Liver (tissue), 9 donors: ENCODE measurements around the gene FAM136A. TPM values are rescaled to one million over a fixed set of nuclear protein-coding genes. Genes with fewer than 3 reads are reported as not detected.
A peak's percentile ranks its signal among the peaks of the same experiment; 100 is the strongest.

Experiments used
- DNase-seq: peaks from one replicate; pipeline ENCODE4 v3.0.0-alpha.2; 2017; ENCODE audit warnings: low spot score
- H3K27ac ChIP-seq, 2 donors: one replicate each; pipeline ENCODE4 v1.7.0; 2013; ENCODE audit warnings: inconsistent platforms in 2 of 2, low read length in 2 of 2, control low read depth in 1 of 2, low read depth in 1 of 2, mild to moderate bottlenecking in 1 of 2
- H3K27me3 ChIP-seq, 4 donors: one replicate each; pipeline versions ENCODE4 v1.6.1 to v1.7.0; 2013; ENCODE audit warnings: low read length in 3 of 4, inconsistent platforms in 1 of 4, mild to moderate bottlenecking in 1 of 4, moderate library complexity in 1 of 4; ENCODE audit not compliant: control insufficient read depth in 4 of 4, insufficient read depth in 4 of 4
- H3K36me3 ChIP-seq, 4 donors: one replicate each; pipeline versions ENCODE4 v1.6.1 to v1.7.0; 2013; ENCODE audit warnings: low read length in 3 of 4, mild to moderate bottlenecking in 3 of 4, low read depth in 1 of 4, moderate library complexity in 1 of 4; ENCODE audit not compliant: control insufficient read depth in 4 of 4, insufficient read depth in 3 of 4
- H3K4me1 ChIP-seq, 4 donors: one replicate each; pipeline versions ENCODE4 v1.6.1 to v1.7.0; 2013; ENCODE audit warnings: low read length in 3 of 4, mild to moderate bottlenecking in 3 of 4, moderate library complexity in 1 of 4; ENCODE audit not compliant: control insufficient read depth in 4 of 4, insufficient read depth in 4 of 4
- H3K4me3 ChIP-seq, 3 donors: one replicate each; pipeline versions ENCODE4 v1.6.1 to v1.7.0; 2013; ENCODE audit warnings: low read length in 3 of 3, control low read depth in 1 of 3, low read depth in 1 of 3, mild to moderate bottlenecking in 1 of 3
- H3K9ac ChIP-seq, 2 donors: one replicate each; pipeline ENCODE4 v1.7.0; 2013; ENCODE audit warnings: low read length in 2 of 2, mild to moderate bottlenecking in 2 of 2, moderate library complexity in 2 of 2, control low read depth in 1 of 2, low read depth in 1 of 2
- H3K9me3 ChIP-seq, 4 donors: one replicate each; pipeline versions ENCODE4 v1.6.1 to v1.7.0; 2013; ENCODE audit warnings: low read length in 3 of 4; ENCODE audit not compliant: control insufficient read depth in 4 of 4
- EGR1 ChIP-seq, 2 donors: IDR thresholded peaks; 2 replicates each; pipeline ENCODE4 v1.6.1; 2016 to 2018; ENCODE audit warnings: antibody characterized with exemption in 2 of 2, low read depth in 2 of 2
- FOXA1 ChIP-seq: IDR thresholded peaks from 2 replicates; pipeline ENCODE4 v1.6.1; 2016; ENCODE audit warnings: antibody characterized with exemption
- GABPA ChIP-seq, 2 donors: IDR thresholded peaks in 1 of 2; conservative IDR thresholded peaks in 1 of 2; 2 replicates each; pipeline ENCODE4 v1.6.1; 2016; ENCODE audit warnings: antibody characterized with exemption in 2 of 2, mild to moderate bottlenecking in 1 of 2, moderate library complexity in 1 of 2
- HNF4A ChIP-seq, 2 donors: conservative IDR thresholded peaks; 2 replicates each; pipeline ENCODE4 v1.6.1; 2016; ENCODE audit warnings: antibody characterized with exemption in 2 of 2, mild to moderate bottlenecking in 2 of 2
- HNF4G ChIP-seq: IDR thresholded peaks from 2 replicates; pipeline ENCODE4 v1.6.1; 2016; ENCODE audit warnings: antibody characterized with exemption
- JUND ChIP-seq, 2 donors: IDR thresholded peaks; 2 replicates each; pipeline ENCODE4 v1.6.1; 2016; ENCODE audit warnings: antibody characterized with exemption in 2 of 2
- MAX ChIP-seq: IDR thresholded peaks from 2 replicates; pipeline ENCODE4 v1.6.1; 2016; ENCODE audit warnings: antibody characterized with exemption
- NR2F2 ChIP-seq: IDR thresholded peaks from 2 replicates; pipeline ENCODE4 v1.6.1; 2016; ENCODE audit warnings: antibody characterized with exemption
- RXRA ChIP-seq, 2 donors: IDR thresholded peaks; 2 replicates each; pipeline ENCODE4 v1.6.1; 2017 to 2018; ENCODE audit warnings: antibody characterized with exemption in 2 of 2, mild to moderate bottlenecking in 1 of 2
- SP1 ChIP-seq: IDR thresholded peaks from 2 replicates; pipeline ENCODE4 v1.6.1; 2018; ENCODE audit warnings: antibody characterized with exemption, mild to moderate bottlenecking
- TAF1 ChIP-seq: conservative IDR thresholded peaks from 2 replicates; pipeline ENCODE4 v1.6.1; 2016; ENCODE audit warnings: antibody characterized with exemption, mild to moderate bottlenecking
- YY1 ChIP-seq: IDR thresholded peaks from 2 replicates; pipeline ENCODE4 v1.6.1; 2016; ENCODE audit warnings: antibody characterized with exemption, mild to moderate bottlenecking
- ZBTB33 ChIP-seq: IDR thresholded peaks from 2 replicates; pipeline ENCODE4 v1.6.1; 2016; ENCODE audit warnings: antibody characterized with exemption
- WGBS: extraction: QIAGEN DNeasy Blood & Tissue Kit; methylation state at CpG from one replicate; pipeline ENCODE4 v1.1.7; 2013; 5-methylcytosine and 5-hydroxymethylcytosine counted together
- polyA plus RNA-seq, 2 donors: library from polyadenylated mRNA; stranded (reverse) in 1 of 2; unstranded in 1 of 2; fragments of 200-250 nt in 1 of 2; fragments of >200 nt in 1 of 2; fragmentation: Nextera tagmentation in 1 of 2; extraction: Ambion mirVana in 1 of 2; gene quantifications; one replicate each; pipeline versions ENCODE4 v1.2.1 to v1.2.3, GENCODE V29; 2013 to 2015
- total RNA-seq, 2 donors: library from RNA; depleted of rRNA; stranded (reverse); fragments of >200 nt; gene quantifications; one replicate each; pipeline ENCODE4 v1.2.3, GENCODE V29; 2014
- TF ChIP-seq, protein P1 (sequence below): fragments of 150-350 bp; IDR thresholded peaks from 2 replicates; pipeline ENCODE4 v1.5.1; 2017; ENCODE audit warnings: improper control_type of control experiment, low read depth, low read length; ENCODE audit not compliant: missing input control
- TF ChIP-seq, protein P2 (sequence below): IDR thresholded peaks from 2 replicates; pipeline ENCODE4 v1.6.1; 2016; ENCODE audit warnings: antibody characterized with exemption, mild to moderate bottlenecking
- donor health status: healthy.
- donor health status: healthy.
- donor health status: healthy.
- donor health status: healthy.
- donor health status: healthy.

FAM136A gene
- total and polyA plus RNA-seq, 4 donors, result 20.9 to 35.8 (median 24.2) TPM

DNA sequence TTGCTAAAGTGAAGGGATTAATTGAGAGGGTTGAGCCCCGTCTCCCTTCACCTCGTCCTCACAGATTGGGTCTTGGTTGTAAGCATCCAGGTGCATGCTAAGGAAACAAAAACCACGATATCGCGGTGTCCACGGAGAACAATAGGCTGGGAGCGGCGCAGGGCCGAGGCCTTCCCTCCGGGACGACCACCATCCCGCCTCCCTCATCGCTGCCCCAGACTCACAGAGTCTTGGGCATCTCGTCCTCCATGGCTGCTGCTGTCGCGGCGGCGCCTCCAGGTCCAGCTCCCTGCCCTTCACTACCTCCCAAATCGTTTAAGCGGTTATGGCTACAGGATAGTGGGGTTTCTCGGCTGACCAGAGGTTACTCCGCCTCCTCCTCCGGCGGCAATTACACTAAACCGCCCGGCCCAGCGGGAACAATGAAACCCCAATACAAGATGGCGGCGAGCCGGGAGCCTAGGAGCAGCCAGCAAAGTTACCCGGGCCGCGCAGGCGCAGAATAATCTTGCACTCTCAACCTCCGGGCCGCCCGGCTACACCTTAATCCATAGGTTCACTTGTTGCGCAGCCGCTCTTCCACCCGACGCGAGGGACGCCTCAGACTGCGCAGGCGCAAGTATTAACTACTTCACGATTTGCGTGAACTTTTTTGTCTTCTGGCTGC, 53.6 kb downstream of the FAM136A start, which contains the start of gene TIA1:
TIA1 (minus strand) TSS at position 448 of the 667 bp plus-strand sequence; CDS start at position 250, 198 bp downstream.
- H3K9me3 ChIP-seq, result no peaks in the 10 kb centered on the region
- no peaks in the 10 kb centered on the region for H3K27me3 ChIP-seq
- H3K36me3 ChIP-seq, result no peaks in the 10 kb centered on the region
- under 1% methylated on average over 47 of the region's 47 CpGs for WGBS
- peak; percentile 96 for DNase-seq
- TF ChIP-seq FOXA1 (no peak), EGR1 (IDR thresholded peaks at IDR 0.05; ENCODE audit: low read depth in 2 of 2) (peak in 1 of 2 donors; percentile 15), HNF4A (conservative IDR thresholded peaks at IDR 0.05) (peak; percentile 87 to 90), YY1 (peak; percentile 99), HNF4G (peak; percentile 54), NR2F2 (no peak), SP1 (peak; percentile 32), ZBTB33 (peak; percentile 61), RXRA (IDR thresholded peaks at IDR 0.05) (peak; percentile 44 to 68), TAF1 (peak; percentile 88), MAX (no peak), GABPA (IDR thresholded peaks at IDR 0.05 in 1 of 2, conservative IDR thresholded peaks at IDR 0.05 in 1 of 2) (no peak), JUND (IDR thresholded peaks at IDR 0.05) (peak in 1 of 2 donors; percentile 36)
- TF ChIP-seq, protein P1, sequence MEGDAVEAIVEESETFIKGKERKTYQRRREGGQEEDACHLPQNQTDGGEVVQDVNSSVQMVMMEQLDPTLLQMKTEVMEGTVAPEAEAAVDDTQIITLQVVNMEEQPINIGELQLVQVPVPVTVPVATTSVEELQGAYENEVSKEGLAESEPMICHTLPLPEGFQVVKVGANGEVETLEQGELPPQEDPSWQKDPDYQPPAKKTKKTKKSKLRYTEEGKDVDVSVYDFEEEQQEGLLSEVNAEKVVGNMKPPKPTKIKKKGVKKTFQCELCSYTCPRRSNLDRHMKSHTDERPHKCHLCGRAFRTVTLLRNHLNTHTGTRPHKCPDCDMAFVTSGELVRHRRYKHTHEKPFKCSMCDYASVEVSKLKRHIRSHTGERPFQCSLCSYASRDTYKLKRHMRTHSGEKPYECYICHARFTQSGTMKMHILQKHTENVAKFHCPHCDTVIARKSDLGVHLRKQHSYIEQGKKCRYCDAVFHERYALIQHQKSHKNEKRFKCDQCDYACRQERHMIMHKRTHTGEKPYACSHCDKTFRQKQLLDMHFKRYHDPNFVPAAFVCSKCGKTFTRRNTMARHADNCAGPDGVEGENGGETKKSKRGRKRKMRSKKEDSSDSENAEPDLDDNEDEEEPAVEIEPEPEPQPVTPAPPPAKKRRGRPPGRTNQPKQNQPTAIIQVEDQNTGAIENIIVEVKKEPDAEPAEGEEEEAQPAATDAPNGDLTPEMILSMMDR, result no peak
- TF ChIP-seq, protein P2, sequence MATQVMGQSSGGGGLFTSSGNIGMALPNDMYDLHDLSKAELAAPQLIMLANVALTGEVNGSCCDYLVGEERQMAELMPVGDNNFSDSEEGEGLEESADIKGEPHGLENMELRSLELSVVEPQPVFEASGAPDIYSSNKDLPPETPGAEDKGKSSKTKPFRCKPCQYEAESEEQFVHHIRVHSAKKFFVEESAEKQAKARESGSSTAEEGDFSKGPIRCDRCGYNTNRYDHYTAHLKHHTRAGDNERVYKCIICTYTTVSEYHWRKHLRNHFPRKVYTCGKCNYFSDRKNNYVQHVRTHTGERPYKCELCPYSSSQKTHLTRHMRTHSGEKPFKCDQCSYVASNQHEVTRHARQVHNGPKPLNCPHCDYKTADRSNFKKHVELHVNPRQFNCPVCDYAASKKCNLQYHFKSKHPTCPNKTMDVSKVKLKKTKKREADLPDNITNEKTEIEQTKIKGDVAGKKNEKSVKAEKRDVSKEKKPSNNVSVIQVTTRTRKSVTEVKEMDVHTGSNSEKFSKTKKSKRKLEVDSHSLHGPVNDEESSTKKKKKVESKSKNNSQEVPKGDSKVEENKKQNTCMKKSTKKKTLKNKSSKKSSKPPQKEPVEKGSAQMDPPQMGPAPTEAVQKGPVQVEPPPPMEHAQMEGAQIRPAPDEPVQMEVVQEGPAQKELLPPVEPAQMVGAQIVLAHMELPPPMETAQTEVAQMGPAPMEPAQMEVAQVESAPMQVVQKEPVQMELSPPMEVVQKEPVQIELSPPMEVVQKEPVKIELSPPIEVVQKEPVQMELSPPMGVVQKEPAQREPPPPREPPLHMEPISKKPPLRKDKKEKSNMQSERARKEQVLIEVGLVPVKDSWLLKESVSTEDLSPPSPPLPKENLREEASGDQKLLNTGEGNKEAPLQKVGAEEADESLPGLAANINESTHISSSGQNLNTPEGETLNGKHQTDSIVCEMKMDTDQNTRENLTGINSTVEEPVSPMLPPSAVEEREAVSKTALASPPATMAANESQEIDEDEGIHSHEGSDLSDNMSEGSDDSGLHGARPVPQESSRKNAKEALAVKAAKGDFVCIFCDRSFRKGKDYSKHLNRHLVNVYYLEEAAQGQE, result peak; percentile 34
- H3K4me3 ChIP-seq, result peak within 1 kb of the TSS; percentile 87 to 98 (median 90)
- H3K27ac ChIP-seq, result peak within 1 kb of the TSS; percentile 96 to 98
- peaks cover 5 to 18% (median 6%) of the 10 kb centered on the region in 4 donors for H3K4me1 ChIP-seq
- peak within 1 kb of the TSS; percentile 78 to 85 for H3K9ac ChIP-seq
